HCT116 (cell line): ENCODE data around the gene DNAJC5G. TPM values are rescaled to one million over a fixed set of nuclear protein-coding genes. Genes with fewer than 3 reads are reported as not detected.

Experiments used
- ATAC-seq: fragments of 200-7000 bp; cut with Tn5 transposase; 2 replicates; pipeline ENCODE4 v1.9.1; 2020; ENCODE audit warnings: mild to moderate bottlenecking, moderate library complexity
- BruUV-seq: library from RNA; stranded (reverse); fragments of 400-500 nt; replicated peaks from 2 replicates; lab custom pipeline; 2021; lab: Mats Ljungman, UMichigan
- CTCF ChIA-PET: fragments of 300-600 bp; sonication (Branson Sonifier 250); formaldehyde crosslinking; loops from one replicate; lab custom pipeline; 2021; ENCODE audit warnings: antibody characterized with exemption; lab: Charles Lee
- POLR2A ChIA-PET: fragments of 300-600, 350-600 bp; sonication (Branson Sonifier 250); formaldehyde crosslinking; loops from one replicate; lab custom pipeline; 2021; ENCODE audit warnings: antibody characterized with exemption; lab: Charles Lee
- RAD21 ChIA-PET, 2 experiments: fragments of 300-600 bp; sonication (Branson Sonifier 250); formaldehyde crosslinking; loops; one replicate each; lab custom pipeline; 2023; ENCODE audit warnings: low total read pairs in 2 of 2; ENCODE audit not compliant: uncharacterized antibody in 2 of 2, unreplicated experiment in 2 of 2, low non-redundant PET in 1 of 2; lab: Charles Lee
- DNase-seq: peaks from one replicate; pipeline ENCODE4 v3.0.0-alpha.2; 2010; ENCODE audit warnings: low read depth, low spot score
- H2AFZ ChIP-seq: fragments of 200-600 bp; shearing (Covaris generic), sonication (generic); 2 replicates; pipeline ENCODE4 v1.6.1; 2017; ENCODE audit warnings: low read depth, mixed run types, mixed read lengths, antibody characterized with exemption, low read length; ENCODE audit not compliant: poor library complexity, severe bottlenecking
- H3K27ac ChIP-seq: 2 replicates; pipeline ENCODE4 v1.5.1; 2012; ENCODE audit warnings: low read depth, low read length
- H3K27me3 ChIP-seq: fragments of 200-600 bp; sonication (generic); 2 replicates; pipeline ENCODE4 v1.6.1; 2016; ENCODE audit warnings: mixed run types, low read length, mixed read lengths; ENCODE audit not compliant: insufficient read depth
- H3K36me3 ChIP-seq, 2 experiments: fragments of 200-500 bp in 1 of 2; fragments of 200-600 bp in 1 of 2; sonication (Bioruptor generic) in 1 of 2; sonication (generic) in 1 of 2; 2 replicates each; pipeline versions ENCODE4 v1.5.1 to v1.6.1; 2014 to 2016; ENCODE audit warnings: low read length in 2 of 2, inconsistent platforms in 1 of 2, mixed read lengths in 1 of 2, mixed run types in 1 of 2; ENCODE audit not compliant: insufficient read depth in 2 of 2, control insufficient read depth in 1 of 2
- H3K4me1 ChIP-seq, 2 experiments: fragments of 200-600 bp in 1 of 2; sonication (generic) in 1 of 2; 2 replicates each; pipeline versions ENCODE4 v1.5.1 to v1.6.1; 2012 to 2017; ENCODE audit warnings: low read length in 2 of 2, inconsistent platforms in 1 of 2, mild to moderate bottlenecking in 1 of 2, mixed read lengths in 1 of 2, mixed run types in 1 of 2, moderate library complexity in 1 of 2; ENCODE audit not compliant: insufficient read depth in 2 of 2, control insufficient read depth in 1 of 2
- H3K4me2 ChIP-seq: fragments of 200-600 bp; sonication (generic); 2 replicates; pipeline ENCODE4 v1.6.1; 2017; ENCODE audit warnings: mixed run types, low read length, mixed read lengths
- H3K4me3 ChIP-seq, 2 experiments: fragments of 200-600 bp in 1 of 2; sonication (generic) in 1 of 2; replicated peaks in 1 of 2; 2 replicates each; pipeline ENCODE4 v1.5.1; 2011 to 2016; ENCODE audit warnings: low read length in 2 of 2, control low read depth in 1 of 2, low read depth in 1 of 2, mild to moderate bottlenecking in 1 of 2, mixed read lengths in 1 of 2, mixed run types in 1 of 2
- H3K79me2 ChIP-seq: fragments of 200-600 bp; sonication (generic); 2 replicates; pipeline ENCODE4 v1.6.1; 2017; ENCODE audit warnings: mild to moderate bottlenecking, mixed run types, low read length, moderate library complexity, mixed read lengths; ENCODE audit not compliant: insufficient read depth
- H3K9ac ChIP-seq: fragments of 200-600 bp; sonication (generic); 2 replicates; pipeline ENCODE4 v1.6.1; 2016; ENCODE audit warnings: low read length, mixed read lengths
- H3K9me2 ChIP-seq: fragments of 200-600 bp; sonication (generic), shearing (Covaris generic); 2 replicates; pipeline ENCODE4 v1.6.1; 2017; ENCODE audit warnings: mixed run types, mild to moderate bottlenecking, moderate library complexity; ENCODE audit not compliant: insufficient read depth
- H3K9me3 ChIP-seq, 2 experiments: fragments of 200-500 bp in 1 of 2; fragments of 200-600 bp in 1 of 2; sonication (Bioruptor generic) in 1 of 2; sonication (generic) in 1 of 2; 2 replicates each; pipeline ENCODE4 v1.6.1; 2014 to 2017; ENCODE audit warnings: low read length in 2 of 2, mixed read lengths in 2 of 2, inconsistent platforms in 1 of 2, low read depth in 1 of 2, mild to moderate bottlenecking in 1 of 2, mixed run types in 1 of 2, moderate library complexity in 1 of 2; ENCODE audit not compliant: control insufficient read depth in 1 of 2, insufficient read depth in 1 of 2
- H4K20me1 ChIP-seq: fragments of 200-600 bp; sonication (generic), shearing (Covaris generic); 2 replicates; pipeline ENCODE4 v1.6.1; 2017; ENCODE audit warnings: mixed run types, mild to moderate bottlenecking, moderate library complexity; ENCODE audit not compliant: insufficient read depth
- EZH2 ChIP-seq: fragments of 200-600 bp; sonication (generic); IDR thresholded peaks from 2 replicates; pipeline ENCODE4 v1.6.1; 2017; ENCODE audit warnings: antibody characterized with exemption, mixed run types
- FOSL1 ChIP-seq: IDR thresholded peaks from 2 replicates; pipeline ENCODE4 v1.6.1; 2012; ENCODE audit warnings: low read depth
- POLR2AphosphoS5 ChIP-seq: IDR thresholded peaks from 2 replicates; pipeline ENCODE4 v1.6.1; 2011; ENCODE audit warnings: mild to moderate bottlenecking, low read depth, low read length, moderate library complexity
- RAD21 ChIP-seq: IDR thresholded peaks from 2 replicates; pipeline ENCODE4 v1.6.1; 2012; ENCODE audit warnings: low read depth, mild to moderate bottlenecking
- SIN3A ChIP-seq: IDR thresholded peaks from 2 replicates; pipeline ENCODE4 v1.6.1; 2012; ENCODE audit warnings: low read depth
- SP1 ChIP-seq: IDR thresholded peaks from 2 replicates; pipeline ENCODE4 v1.6.1; 2012; ENCODE audit warnings: low read depth
- TCF7L2 ChIP-seq: IDR thresholded peaks from 2 replicates; pipeline ENCODE4 v1.7.0; 2011; ENCODE audit warnings: borderline replicate concordance, inconsistent platforms; ENCODE audit not compliant: insufficient read depth, insufficient read length; ENCODE audit errors: extremely low read depth
- ZFX ChIP-seq: fragments of 450-650 bp; IDR thresholded peaks from 2 replicates; pipeline ENCODE4 v1.6.1; 2017
- ZNF274 ChIP-seq: fragments of 200-500 bp; sonication (Bioruptor generic); IDR thresholded peaks from 2 replicates; pipeline ENCODE4 v1.6.1; 2014; ENCODE audit warnings: mild to moderate bottlenecking, low read depth, low read length, inconsistent platforms
- intact Hi-C: fragments of 100-400 bp; cut with micrococcal nuclease; formaldehyde crosslinking; loops from 2 replicates; pipeline ENCODE4 v1.10.0; 2022
- total RNA-seq: library from RNA; stranded (reverse); gene quantifications from one replicate; pipeline ENCODE4 v1.2.1, GENCODE V29; 2021; ENCODE audit not compliant: unreplicated experiment
- TF ChIP-seq, protein P1 (sequence below): IDR thresholded peaks from 2 replicates; pipeline ENCODE4 v1.6.1; 2011; ENCODE audit warnings: mild to moderate bottlenecking, low read length, moderate library complexity; ENCODE audit not compliant: insufficient replicate concordance; ENCODE audit errors: extremely low read depth

The DNAJC5G gene
- total RNA-seq, 1 experiment from 2014 or later, result 2.5 TPM

DNA sequence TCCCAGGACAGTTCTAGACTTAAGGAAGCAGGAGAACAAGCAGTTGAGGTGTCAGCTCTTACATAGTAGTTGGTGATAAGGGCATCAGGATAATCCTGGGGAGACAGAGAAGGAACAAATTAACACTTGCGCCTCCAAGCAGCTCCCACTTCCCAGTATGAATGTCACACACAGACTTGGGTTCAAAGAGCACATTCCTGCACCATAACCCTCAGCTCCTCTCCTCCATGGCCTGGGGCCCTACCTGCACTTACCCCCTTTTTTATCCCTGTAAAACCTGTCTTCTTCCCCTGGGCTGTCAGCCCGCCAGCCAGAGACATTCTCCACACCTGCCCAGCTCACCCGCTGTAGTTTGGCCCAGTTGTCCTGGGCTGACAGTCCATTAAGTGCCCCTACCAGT lies 36.9 kb downstream of the DNAJC5G start:
- Histone ChIP-seq H3K4me3 (no peak overlapping the region), H3K27ac (no peak overlapping the region), H3K27me3 (no peaks in the 10 kb centered on the region), H3K79me2 (no peaks in the 10 kb centered on the region), H3K9ac (no peak overlapping the region), H4K20me1 (no peaks in the 10 kb centered on the region), H3K36me3 (peaks cover 0 to 5% of the 10 kb centered on the region in 2 experiments; a peak in 1 of 4 replicates), H3K9me2 (no peaks in the 10 kb centered on the region), H2AFZ (no peak overlapping the region), H3K4me1 (no peaks in the 10 kb centered on the region), H3K9me3 (no peaks in the 10 kb centered on the region), H3K4me2 (no peak overlapping the region)
- intact Hi-C loops, result no loop called here
- TF ChIP-seq ZFX (no peak), RAD21 (no peak), TCF7L2 (no peak), EZH2 (no peak), SIN3A (no peak), SP1 (no peak), POLR2AphosphoS5 (no peak), ZNF274 (no peak), FOSL1 (no peak)
- TF ChIP-seq, protein P1, sequence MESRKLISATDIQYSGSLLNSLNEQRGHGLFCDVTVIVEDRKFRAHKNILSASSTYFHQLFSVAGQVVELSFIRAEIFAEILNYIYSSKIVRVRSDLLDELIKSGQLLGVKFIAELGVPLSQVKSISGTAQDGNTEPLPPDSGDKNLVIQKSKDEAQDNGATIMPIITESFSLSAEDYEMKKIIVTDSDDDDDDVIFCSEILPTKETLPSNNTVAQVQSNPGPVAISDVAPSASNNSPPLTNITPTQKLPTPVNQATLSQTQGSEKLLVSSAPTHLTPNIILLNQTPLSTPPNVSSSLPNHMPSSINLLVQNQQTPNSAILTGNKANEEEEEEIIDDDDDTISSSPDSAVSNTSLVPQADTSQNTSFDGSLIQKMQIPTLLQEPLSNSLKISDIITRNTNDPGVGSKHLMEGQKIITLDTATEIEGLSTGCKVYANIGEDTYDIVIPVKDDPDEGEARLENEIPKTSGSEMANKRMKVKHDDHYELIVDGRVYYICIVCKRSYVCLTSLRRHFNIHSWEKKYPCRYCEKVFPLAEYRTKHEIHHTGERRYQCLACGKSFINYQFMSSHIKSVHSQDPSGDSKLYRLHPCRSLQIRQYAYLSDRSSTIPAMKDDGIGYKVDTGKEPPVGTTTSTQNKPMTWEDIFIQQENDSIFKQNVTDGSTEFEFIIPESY, result no peak
- BruUV-seq, result no TSS peak
- ATAC-seq (no peak), DNase-seq (no peak)
- POLR2A ChIA-PET, result no interaction called here
- RAD21 ChIA-PET, result no interaction called here
- CTCF ChIA-PET, result interaction anchor here (1.5 kb wide), 1 partner anchor 9 kb away, joined by 6 read pairs; no protein-coding TSS in a partner anchor
